GM19238 (cell line): ENCODE measurements around the gene KDM5B.
A peak's percentile ranks its signal among the peaks of the same experiment; 100 is the strongest.
"Not testable (repeated sequence)": the region's sequence is repeated elsewhere in the genome, so short reads cannot be mapped to it uniquely, and the experiment has no call there.

Experiments
- DNase-seq: peaks from one replicate; pipeline ENCODE4 v3.0.0; 2011; ENCODE audit warnings: low spot score; ENCODE audit not compliant: insufficient read length

The KDM5B gene

GRCh38 chr1:202812176-202813026 lies 4.2 kb upstream of the KDM5B start:
- DNase-seq = no peak

- DNase-seq = peak; percentile 28
Measured at GRCh38 chr1:202811296-202812175, 3.3 kb upstream of the KDM5B start.

- DNase-seq = peak; percentile 93
Measured at GRCh38 chr1:202810615-202811295, 2.5 kb upstream of the KDM5B start, which contains the start of gene PCAT6. Gene PCAT6 (plus strand): TSS chr1:202810954.

GRCh38 chr1:202810193-202810614 lies 2.0 kb upstream of the KDM5B start:
- DNase-seq = no peak

- no peak for DNase-seq
Measured at GRCh38 chr1:202809597-202810159, 1.5 kb upstream of the KDM5B start.

- peak; percentile 58 for DNase-seq
Measured at GRCh38 chr1:202807451-202807925, 733 bp downstream of the KDM5B start.

GRCh38 chr1:202806845-202807450 lies 1.3 kb downstream of the KDM5B start:
- DNase-seq = peak; percentile 23

GRCh38 chr1:202805886-202806844 lies 2.1 kb downstream of the KDM5B start:
- DNase-seq = no peak

- DNase-seq = no peak
Measured at GRCh38 chr1:202804126-202804525, 4.1 kb downstream of the KDM5B start.

- no peak for DNase-seq
Measured at GRCh38 chr1:202802998-202803932, 5.0 kb downstream of the KDM5B start.

- DNase-seq = no peak
Measured at GRCh38 chr1:202802034-202802433, 6.2 kb downstream of the KDM5B start.

- DNase-seq = no peak
Measured at GRCh38 chr1:202801175-202801574, 7.0 kb downstream of the KDM5B start.

- no peak for DNase-seq
Measured at GRCh38 chr1:202800742-202801141, 7.5 kb downstream of the KDM5B start.

- no peak for DNase-seq
Measured at GRCh38 chr1:202798792-202799331, 9.4 kb downstream of the KDM5B start.

GRCh38 chr1:202798260-202798659 lies 10.0 kb downstream of the KDM5B start:
- DNase-seq = no peak

- no peak for DNase-seq
Measured at GRCh38 chr1:202796670-202797069, 11.6 kb downstream of the KDM5B start.

GRCh38 chr1:202794931-202795330 lies 13.3 kb downstream of the KDM5B start:
- DNase-seq = not testable (repeated sequence)
